Hepatocyte (in vitro differentiated cells): Measurements from ENCODE around the gene SVOP.

Source experiments
- CTCF ChIP-seq: fragments of 200-600 bp; sonication (generic); IDR thresholded peaks from 2 replicates; pipeline ENCODE4 v1.5.1; 2016; ENCODE audit warnings: antibody characterized with exemption, mild to moderate bottlenecking; ENCODE audit not compliant: poor library complexity
- EZH2 ChIP-seq: fragments of 200-600 bp; sonication (generic); IDR thresholded peaks from 2 replicates; pipeline ENCODE4 v1.6.1; 2016; ENCODE audit warnings: antibody characterized with exemption, mild to moderate bottlenecking, borderline replicate concordance

- TF ChIP-seq CTCF, result no peak
- no peak for TF ChIP-seq EZH2
Measured at GRCh38 chr12:108911915-108912314, 109.0 kb downstream of the SVOP start.
